ENCODE data around the gene RRAD. TPM values are rescaled to one million over a fixed set of nuclear protein-coding genes. Genes with fewer than 3 reads are reported as not detected.
"Not testable (repeated sequence)": the region's sequence is repeated elsewhere in the genome, so short reads cannot be mapped to it uniquely, and the experiment has no call there.

RRAD gene
- total RNA-seq, 1 experiment from 2014 or later = 4.3 TPM

GRCh38 chr16:66955363-66956153, 30.2 kb upstream of the RRAD start:
- BruUV-seq (replicated peaks); H3K36me3 ChIP-seq (ENCODE audit: control insufficient read depth, insufficient read depth, low read length): not testable (repeated sequence)
- intact Hi-C loops (cut with micrococcal nuclease; ENCODE audit: unreplicated experiment) = loop anchor here (10.0 kb wide), 1 partner anchor 229 kb away; the partner anchor contains the start of gene MATCAP1

GRCh38 chr16:66954097-66954659, 28.8 kb upstream of the RRAD start:
- Histone ChIP-seq H3K9me3 (ENCODE audit: control insufficient read depth, insufficient read depth, low read depth, low read length) (no peaks in the 10 kb centered on the region), H3K4me1 (ENCODE audit: control insufficient read depth, insufficient read depth, low read length) (peaks cover 7% of the 10 kb centered on the region), H3K4me3 (ENCODE audit: low read depth in 2 of 2, low read length in 2 of 2) (no peak overlapping the region), H3K27ac (ENCODE audit: low read length) (no peak overlapping the region), H3K27me3 (ENCODE audit: control insufficient read depth, insufficient read depth, low read length) (no peaks in the 10 kb centered on the region), H3K36me3 (ENCODE audit: control insufficient read depth, insufficient read depth, low read length) (no peaks in the 10 kb centered on the region)
- no peak for DNase-seq (ENCODE audit: low read depth, low spot score)
- ChIA-PET CTCF (interaction anchor here (0.5 to 0.9 kb wide), 3 partner anchors 12 to 331 kb away, joined by 3 to 6 read pairs (median 3); no protein-coding TSS in a partner anchor), POLR2A (no interaction called here)
- peak; percentile 81 for TF ChIP-seq CTCF (IDR thresholded peaks at IDR 0.05)
- no peak for TF ChIP-seq SIN3A (IDR thresholded peaks at IDR 0.05; ENCODE audit: borderline replicate concordance, insufficient read depth, low read depth, low read length)
- peak; percentile 92 for ATAC-seq
- BruUV-seq (replicated peaks) = no TSS peak
- in situ Hi-C loops (cut with HindIII; ENCODE audit: low pct_unique_long_range_greater_than_20kb, low sequenced_read_pairs) (no loop called here), intact Hi-C loops (cut with micrococcal nuclease; ENCODE audit: unreplicated experiment) (loop anchor here (10.0 kb wide), 1 partner anchor 231 kb away; the partner anchor contains the start of gene MATCAP1)

More at GRCh38 chr16:66955363-66956153, 30.2 kb upstream of the RRAD start:
- DNase-seq (ENCODE audit: low read depth, low spot score); in situ Hi-C loops (cut with HindIII; ENCODE audit: low pct_unique_long_range_greater_than_20kb, low sequenced_read_pairs); H3K27me3 ChIP-seq (ENCODE audit: control insufficient read depth, insufficient read depth, low read length); ATAC-seq; H3K27ac ChIP-seq (ENCODE audit: low read length); H3K4me1 ChIP-seq (ENCODE audit: control insufficient read depth, insufficient read depth, low read length); POLR2A ChIA-PET; H3K4me3 ChIP-seq (ENCODE audit: low read depth in 2 of 2, low read length in 2 of 2); H3K9me3 ChIP-seq (ENCODE audit: control insufficient read depth, insufficient read depth, low read depth, low read length): not testable (repeated sequence)
- CTCF ChIA-PET = interaction anchor here (0.6 kb wide), 1 partner anchor 200 kb away, joined by 3 read pairs; no protein-coding TSS in a partner anchor

- DNase-seq (ENCODE audit: low read depth, low spot score) (no peak), ATAC-seq (peak; percentile 20; the same call in 1 of the 2 replicates)
- no peak overlapping the region for H3K27ac ChIP-seq (ENCODE audit: low read length)
- H3K4me3 ChIP-seq (ENCODE audit: low read depth in 2 of 2, low read length in 2 of 2) = no peak overlapping the region
- intact Hi-C loops (cut with micrococcal nuclease; ENCODE audit: unreplicated experiment) (loop anchor here (10.0 kb wide), 1 partner anchor 231 kb away; the partner anchor contains the start of gene MATCAP1), in situ Hi-C loops (cut with HindIII; ENCODE audit: low pct_unique_long_range_greater_than_20kb, low sequenced_read_pairs) (no loop called here)
- no peaks in the 10 kb centered on the region for H3K27me3 ChIP-seq (ENCODE audit: control insufficient read depth, insufficient read depth, low read length)
- TF ChIP-seq TCF7L2 (IDR thresholded peaks at IDR 0.05; ENCODE audit: low read depth, low read length) (no peak), SIN3A (IDR thresholded peaks at IDR 0.05; ENCODE audit: borderline replicate concordance, insufficient read depth, low read depth, low read length) (no peak), REST (IDR thresholded peaks at IDR 0.05; ENCODE audit: insufficient read depth in 1 of 2, low read depth in 2 of 2, low read length in 1 of 2) (no peak), CTCF (IDR thresholded peaks at IDR 0.05) (no peak), POLR2AphosphoS5 (IDR thresholded peaks at IDR 0.05; ENCODE audit: low read depth, low read length) (no peak)
- ChIA-PET POLR2A (no interaction called here), CTCF (interaction anchor here (0.5 to 0.9 kb wide), 3 partner anchors 13 to 332 kb away, joined by 3 to 6 read pairs (median 3); no protein-coding TSS in a partner anchor)
- peaks cover 7% of the 10 kb centered on the region for H3K4me1 ChIP-seq (ENCODE audit: control insufficient read depth, insufficient read depth, low read length)
- BruUV-seq (replicated peaks) = no TSS peak
- no peaks in the 10 kb centered on the region for H3K9me3 ChIP-seq (ENCODE audit: control insufficient read depth, insufficient read depth, low read depth, low read length)
- no peaks in the 10 kb centered on the region for H3K36me3 ChIP-seq (ENCODE audit: control insufficient read depth, insufficient read depth, low read length)
Observed at GRCh38 chr16:66953462-66954096, 28.2 kb upstream of the RRAD start.

Measured in Panc1 (cell line).